Mucosa of rectum (tissue), 2 donors: Measurements from ENCODE around the gene TBC1D10A.

Source experiments
- H3K27ac ChIP-seq, 2 donors: one replicate each; pipeline ENCODE4 v1.7.0; 2013; ENCODE audit warnings: inconsistent platforms in 2 of 2, low read depth in 2 of 2, low read length in 2 of 2
- H3K27me3 ChIP-seq, 2 donors: one replicate each; pipeline ENCODE4 v1.7.0; 2013; ENCODE audit warnings: low read length in 2 of 2; ENCODE audit not compliant: control insufficient read depth in 2 of 2, insufficient read depth in 2 of 2
- H3K36me3 ChIP-seq, 2 donors: one replicate each; pipeline ENCODE4 v1.7.0; 2013; ENCODE audit warnings: low read length in 2 of 2; ENCODE audit not compliant: control insufficient read depth in 2 of 2, insufficient read depth in 2 of 2
- H3K4me1 ChIP-seq, 2 donors: one replicate each; pipeline ENCODE4 v1.7.0; 2013; ENCODE audit warnings: low read length in 2 of 2, mild to moderate bottlenecking in 1 of 2; ENCODE audit not compliant: control insufficient read depth in 2 of 2, insufficient read depth in 2 of 2
- H3K4me3 ChIP-seq, 2 donors: one replicate each; pipeline ENCODE4 v1.7.0; 2013; ENCODE audit warnings: low read length in 2 of 2
- H3K9ac ChIP-seq, 2 donors: one replicate each; pipeline ENCODE4 v1.7.0; 2013; ENCODE audit warnings: low read length in 2 of 2, low read depth in 1 of 2, mild to moderate bottlenecking in 1 of 2
- H3K9me3 ChIP-seq, 2 donors: one replicate each; pipeline ENCODE4 v1.7.0; 2013; ENCODE audit warnings: low read length in 2 of 2; ENCODE audit not compliant: control insufficient read depth in 2 of 2
- donor health status: healthy.
- donor health status: Normal muscosa, but diverticular disease.

TBC1D10A gene

DNA sequence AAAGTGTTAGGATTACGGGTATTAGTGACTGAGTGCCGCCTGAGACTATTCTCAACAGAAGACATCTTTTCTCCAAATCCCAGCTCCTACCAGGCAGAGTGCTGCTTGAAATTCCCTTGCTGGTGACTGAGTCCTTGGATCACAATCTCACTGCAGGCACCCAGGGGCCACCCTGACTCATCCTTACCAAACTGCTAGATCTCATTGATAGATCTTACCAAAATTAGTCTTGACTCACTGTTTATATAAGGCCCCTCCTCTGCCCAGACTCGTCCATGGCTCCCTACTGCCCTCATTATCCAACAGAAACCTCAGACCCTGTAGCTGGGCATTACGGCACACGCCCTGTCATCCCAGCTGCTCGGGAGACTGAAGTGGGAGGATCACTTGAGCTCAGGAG, 14.7 kb downstream of the TBC1D10A start:
- Histone ChIP-seq H3K9me3 (no peaks in the 10 kb centered on the region), H3K36me3 (peaks cover 0 to 3% of the 10 kb centered on the region in 2 donors), H3K9ac (peak overlapping the region in 1 of 2 donors; percentile 57), H3K27me3 (no peaks in the 10 kb centered on the region), H3K4me3 (no peak overlapping the region), H3K4me1 (peaks cover 57 to 62% of the 10 kb centered on the region in 2 donors), H3K27ac (peak overlapping the region; percentile 72 to 80)

GRCh38 chr22:30310881-30311771, 15.6 kb downstream of the TBC1D10A start:
- H3K27ac ChIP-seq = peak overlapping the region; percentile 72 to 80
- no peaks in the 10 kb centered on the region for H3K27me3 ChIP-seq
- H3K9me3 ChIP-seq = no peaks in the 10 kb centered on the region
- peaks cover 0 to 3% of the 10 kb centered on the region in 2 donors for H3K36me3 ChIP-seq
- peak overlapping the region in 1 of 2 donors; percentile 57 for H3K9ac ChIP-seq
- H3K4me3 ChIP-seq = peak overlapping the region in 1 of 2 donors; percentile 10
- peaks cover 67 to 71% of the 10 kb centered on the region in 2 donors for H3K4me1 ChIP-seq

DNA sequence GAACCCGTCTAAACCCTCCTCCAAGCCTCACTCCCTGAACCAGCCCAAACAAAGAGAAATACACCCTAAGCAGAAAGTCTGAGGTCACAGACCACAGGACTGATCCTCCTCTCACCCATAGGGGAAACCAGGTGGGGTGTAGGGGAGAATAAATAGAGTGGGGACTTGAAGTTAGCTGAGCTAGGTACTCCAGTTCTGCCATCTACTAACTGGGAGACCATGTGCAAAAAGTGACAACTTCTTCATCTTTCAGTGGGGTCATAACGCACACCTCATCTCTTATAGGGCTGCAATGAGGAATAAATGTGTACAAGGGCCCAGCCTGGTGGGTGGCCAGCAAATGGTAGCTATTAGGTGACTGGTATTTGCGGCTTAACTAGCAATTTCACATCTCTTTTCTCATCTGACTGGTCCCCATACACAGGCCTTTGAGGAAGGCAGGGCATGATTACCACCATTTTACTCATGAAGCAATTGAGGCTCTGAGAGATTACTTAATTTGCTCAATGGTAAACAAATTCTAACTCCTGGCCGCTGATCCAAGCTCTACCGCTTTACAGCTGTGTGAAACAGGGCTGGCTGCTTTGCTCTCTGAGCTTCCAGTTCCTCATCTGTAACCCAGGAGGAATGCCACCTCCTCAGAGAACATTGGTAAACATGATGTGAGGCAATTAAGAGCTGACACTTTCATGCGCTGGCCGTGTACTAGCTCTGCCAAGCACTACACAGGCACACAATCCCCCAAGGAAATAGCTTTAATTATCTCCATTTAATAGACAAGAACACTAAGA, 16.6 kb downstream of the TBC1D10A start:
- peaks cover 0 to 3% of the 10 kb centered on the region in 2 donors for H3K36me3 ChIP-seq
- H3K9ac ChIP-seq = peak overlapping the region; percentile 0 to 57
- peaks cover 77 to 81% of the 10 kb centered on the region in 2 donors for H3K4me1 ChIP-seq
- H3K27me3 ChIP-seq = no peaks in the 10 kb centered on the region
- no peaks in the 10 kb centered on the region for H3K9me3 ChIP-seq
- H3K4me3 ChIP-seq = peak overlapping the region in 1 of 2 donors; percentile 14
- peak overlapping the region; percentile 72 to 80 for H3K27ac ChIP-seq

- no peaks in the 10 kb centered on the region for H3K27me3 ChIP-seq
- H3K4me1 ChIP-seq = peaks cover 84 to 90% of the 10 kb centered on the region in 2 donors
- H3K9me3 ChIP-seq = no peaks in the 10 kb centered on the region
- peak overlapping the region; percentile 30 to 41 for H3K27ac ChIP-seq
- H3K36me3 ChIP-seq = peaks cover 0 to 3% of the 10 kb centered on the region in 2 donors
- peak overlapping the region in 1 of 2 donors; percentile 16 for H3K9ac ChIP-seq
- H3K4me3 ChIP-seq = no peak overlapping the region
Observed at GRCh38 chr22:30308518-30309230, 18.1 kb downstream of the TBC1D10A start.

- Histone ChIP-seq H3K4me1 (peaks cover 88 to 93% of the 10 kb centered on the region in 2 donors), H3K9ac (no peak overlapping the region), H3K27ac (peak overlapping the region in 1 of 2 donors; percentile 34)
Observed at GRCh38 chr22:30308093-30308492, 18.6 kb downstream of the TBC1D10A start.

GRCh38 chr22:30307041-30307574, 19.6 kb downstream of the TBC1D10A start:
- no peaks in the 10 kb centered on the region for H3K27me3 ChIP-seq
- no peaks in the 10 kb centered on the region for H3K9me3 ChIP-seq
- H3K9ac ChIP-seq = peak overlapping the region in 1 of 2 donors; percentile 23
- peaks cover 88 to 93% of the 10 kb centered on the region in 2 donors for H3K4me1 ChIP-seq
- peak overlapping the region; percentile 85 to 92 for H3K27ac ChIP-seq
- no peak overlapping the region for H3K4me3 ChIP-seq
- H3K36me3 ChIP-seq = peaks cover 0 to 13% of the 10 kb centered on the region in 2 donors

More at GRCh38 chr22:30308093-30308492, 18.6 kb downstream of the TBC1D10A start:
- Histone ChIP-seq H3K9me3 (no peaks in the 10 kb centered on the region), H3K4me3 (no peak overlapping the region), H3K36me3 (peaks cover 0 to 9% of the 10 kb centered on the region in 2 donors), H3K27me3 (no peaks in the 10 kb centered on the region)

DNA sequence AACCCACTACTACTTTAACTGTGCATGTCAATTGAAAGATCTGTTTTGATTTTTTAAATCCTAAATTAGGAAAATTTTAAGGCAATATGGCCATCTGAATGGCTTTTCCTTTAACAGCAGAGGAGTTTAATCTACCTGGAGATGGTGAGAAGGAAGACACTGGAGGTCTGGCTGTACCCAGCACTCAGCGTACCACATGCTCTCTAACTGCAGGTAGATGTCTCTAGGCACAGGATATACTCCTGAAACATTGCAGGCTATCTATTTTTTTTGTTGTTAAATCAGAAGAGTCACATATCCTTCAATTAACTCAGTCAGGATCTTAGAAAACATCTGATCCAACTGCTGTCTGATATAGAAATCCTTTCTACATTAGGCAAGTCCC, 20.1 kb downstream of the TBC1D10A start:
- peak overlapping the region in 1 of 2 donors; percentile 35 for H3K9ac ChIP-seq
- peaks cover 0 to 15% of the 10 kb centered on the region in 2 donors for H3K36me3 ChIP-seq
- no peaks in the 10 kb centered on the region for H3K27me3 ChIP-seq
- H3K4me1 ChIP-seq = peaks cover 88 to 93% of the 10 kb centered on the region in 2 donors
- peak overlapping the region; percentile 85 to 92 for H3K27ac ChIP-seq
- H3K9me3 ChIP-seq = no peaks in the 10 kb centered on the region
- H3K4me3 ChIP-seq = no peak overlapping the region

DNA sequence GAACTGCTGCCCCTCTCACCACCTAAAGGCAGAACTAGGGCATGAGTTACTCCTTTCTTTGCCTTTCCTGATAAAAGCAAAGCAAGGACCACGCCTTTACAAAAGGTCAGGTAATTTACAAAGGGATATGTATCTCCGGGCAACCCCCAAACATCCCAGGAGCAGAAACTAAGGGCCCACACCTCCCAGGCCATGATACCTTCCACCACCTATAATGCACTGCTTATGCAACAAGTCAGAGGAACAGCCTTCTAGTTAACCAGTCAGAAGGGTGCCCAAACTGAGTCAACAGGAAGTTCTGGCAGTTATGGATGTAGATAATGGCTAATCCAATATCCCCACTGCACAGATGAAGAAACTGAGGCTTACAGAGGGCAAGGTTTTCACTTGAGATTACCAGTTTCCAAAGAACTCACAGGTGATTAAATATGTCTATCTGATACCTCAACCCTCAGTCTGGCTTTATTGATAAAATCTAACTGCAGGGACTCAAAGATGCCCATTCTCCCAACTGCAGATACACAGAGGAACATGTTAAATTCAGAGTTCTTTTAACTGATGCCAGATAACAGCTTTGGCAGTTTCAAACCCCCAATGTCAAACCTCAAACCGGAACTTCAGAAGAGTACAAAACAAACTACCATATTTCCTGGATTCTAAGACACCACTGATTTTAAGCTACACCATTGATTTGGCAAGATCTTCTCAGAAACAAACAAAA, 20.7 kb downstream of the TBC1D10A start:
- no peaks in the 10 kb centered on the region for H3K27me3 ChIP-seq
- peaks cover 3 to 21% of the 10 kb centered on the region in 2 donors for H3K36me3 ChIP-seq
- H3K9ac ChIP-seq = peak overlapping the region; percentile 36 to 48
- H3K27ac ChIP-seq = peak overlapping the region; percentile 85 to 92
- peak overlapping the region in 1 of 2 donors; percentile 58 for H3K4me3 ChIP-seq
- H3K4me1 ChIP-seq = peaks cover 83 to 90% of the 10 kb centered on the region in 2 donors
- H3K9me3 ChIP-seq = no peaks in the 10 kb centered on the region

GRCh38 chr22:30305519-30305905, 21.2 kb downstream of the TBC1D10A start:
- H3K9me3 ChIP-seq = no peaks in the 10 kb centered on the region
- H3K9ac ChIP-seq = peak overlapping the region; percentile 36 to 48
- peaks cover 7 to 26% of the 10 kb centered on the region in 2 donors for H3K36me3 ChIP-seq
- no peaks in the 10 kb centered on the region for H3K27me3 ChIP-seq
- peak overlapping the region in 1 of 2 donors; percentile 58 for H3K4me3 ChIP-seq
- H3K4me1 ChIP-seq = peaks cover 78 to 84% of the 10 kb centered on the region in 2 donors
- H3K27ac ChIP-seq = peak overlapping the region; percentile 85 to 92
